Panc1 (cell line): ENCODE data around the gene ELMOD1. TPM values are rescaled to one million over a fixed set of nuclear protein-coding genes. Genes with fewer than 3 reads are reported as not detected.

Experiments
- ATAC-seq: fragments of 200-7000 bp; cut with Tn5 transposase; 2 replicates; pipeline ENCODE4 v1.9.1; 2020; ENCODE audit warnings: mild to moderate bottlenecking, moderate library complexity
- BruUV-seq: library from RNA; stranded (reverse); fragments of 400-500 nt; replicated peaks from 2 replicates; lab custom pipeline; 2021; lab: Mats Ljungman, UMichigan
- CTCF ChIA-PET: fragments of 300-600 bp; sonication (Branson Sonifier 250); formaldehyde crosslinking; loops from one replicate; lab custom pipeline; 2022; ENCODE audit warnings: antibody characterized with exemption; lab: Charles Lee
- POLR2A ChIA-PET: fragments of 300-600 bp; sonication (Branson Sonifier 250); formaldehyde crosslinking; loops from one replicate; lab custom pipeline; 2022; ENCODE audit warnings: antibody characterized with exemption; lab: Charles Lee
- DNase-seq: peaks from one replicate; pipeline ENCODE4 v3.0.0-alpha.2; 2010; ENCODE audit warnings: low read depth, low spot score
- H3K27ac ChIP-seq: 2 replicates; pipeline ENCODE4 v1.5.1; 2011; ENCODE audit warnings: mild to moderate bottlenecking, low read length, inconsistent platforms
- H3K27me3 ChIP-seq: fragments of 200-500 bp; sonication (Bioruptor generic); 2 replicates; pipeline ENCODE4 v1.6.0; 2014; ENCODE audit warnings: low read length, inconsistent platforms; ENCODE audit not compliant: control insufficient read depth, insufficient read depth
- H3K36me3 ChIP-seq: fragments of 200-500 bp; sonication (Bioruptor generic); 2 replicates; pipeline ENCODE4 v1.5.1; 2014; ENCODE audit warnings: inconsistent platforms, mild to moderate bottlenecking, low read length, moderate library complexity; ENCODE audit not compliant: control insufficient read depth, insufficient read depth
- H3K4me1 ChIP-seq: 2 replicates; pipeline ENCODE4 v1.5.1; 2011; ENCODE audit warnings: inconsistent platforms, mild to moderate bottlenecking, low read length, moderate library complexity; ENCODE audit not compliant: control insufficient read depth, insufficient read depth
- H3K4me3 ChIP-seq, 2 experiments: 2 replicates each; pipeline ENCODE4 v1.5.1; 2011 to 2012; ENCODE audit warnings: low read depth in 2 of 2, low read length in 2 of 2, mild to moderate bottlenecking in 2 of 2, inconsistent platforms in 1 of 2, moderate library complexity in 1 of 2
- H3K9me3 ChIP-seq: fragments of 200-500 bp; sonication (Bioruptor generic); 2 replicates; pipeline ENCODE4 v1.5.1; 2014; ENCODE audit warnings: low read depth, mild to moderate bottlenecking, inconsistent platforms, low read length, moderate library complexity; ENCODE audit not compliant: control insufficient read depth, insufficient read depth
- POLR2AphosphoS5 ChIP-seq: IDR thresholded peaks from 2 replicates; pipeline ENCODE4 v1.6.1; 2012; ENCODE audit warnings: mild to moderate bottlenecking, low read depth, low read length, moderate library complexity
- REST ChIP-seq, 2 experiments: IDR thresholded peaks; 2 replicates each; pipeline ENCODE4 v1.6.1; 2011 to 2012; ENCODE audit warnings: low read depth in 2 of 2, control low read depth in 1 of 2, low read length in 1 of 2, mild to moderate bottlenecking in 1 of 2, moderate library complexity in 1 of 2; ENCODE audit not compliant: insufficient read depth in 1 of 2
- SIN3A ChIP-seq: IDR thresholded peaks from 2 replicates; pipeline ENCODE4 v1.6.1; 2012; ENCODE audit warnings: low read depth, mild to moderate bottlenecking, low read length, moderate library complexity, borderline replicate concordance; ENCODE audit not compliant: insufficient read depth
- TCF7L2 ChIP-seq: IDR thresholded peaks from 2 replicates; pipeline ENCODE4 v1.6.1; 2011; ENCODE audit warnings: mild to moderate bottlenecking, low read depth, low read length, inconsistent platforms
- in situ Hi-C: cut with HindIII; loops from 2 replicates; pipeline ENCODE4 v1.10.0; 2016; ENCODE audit warnings: low sequenced_read_pairs, low pct_unique_long_range_greater_than_20kb
- intact Hi-C: fragments of 100-400 bp; cut with micrococcal nuclease; formaldehyde crosslinking; loops from one replicate; pipeline ENCODE4 v1.10.0; 2022; ENCODE audit not compliant: unreplicated experiment
- total RNA-seq: library from RNA; stranded (reverse); gene quantifications from one replicate; pipeline ENCODE4 v1.2.1, GENCODE V29; 2021; ENCODE audit not compliant: unreplicated experiment
- TF ChIP-seq, protein P1 (sequence below): fragments of 450-650 bp; IDR thresholded peaks from 2 replicates; pipeline ENCODE4 v1.5.1; 2017; ENCODE audit warnings: mild to moderate bottlenecking

The ELMOD1 gene
- total RNA-seq, 1 experiment from 2014 or later: 2.1 TPM

DNA sequence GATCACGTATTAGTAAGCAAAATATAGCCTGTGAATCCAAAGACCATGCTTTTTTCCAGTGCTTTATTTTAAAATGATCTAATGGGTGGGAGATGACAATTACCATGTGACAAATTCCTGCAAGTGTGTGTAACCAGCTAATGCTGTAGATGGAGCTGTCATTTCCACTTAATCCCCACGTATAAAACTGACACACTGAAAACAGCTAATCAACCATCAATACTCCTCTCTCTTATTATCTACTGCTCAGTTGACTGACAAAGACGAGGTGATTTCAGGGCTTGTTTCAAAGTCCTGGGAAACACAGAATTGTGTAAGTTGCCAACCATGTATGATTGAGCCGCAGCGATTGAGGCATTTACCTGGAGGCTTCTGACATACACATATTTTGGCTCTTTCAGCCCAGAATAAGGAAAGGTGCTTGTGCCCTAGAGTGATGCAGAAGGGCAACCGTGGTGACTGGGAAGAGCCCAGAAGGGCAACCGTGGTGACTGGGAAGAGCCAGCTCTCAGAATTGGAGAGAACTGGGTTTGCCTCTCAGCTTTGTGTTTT, 111.2 kb downstream of the ELMOD1 start:
- no TSS peak for BruUV-seq
- H3K27ac ChIP-seq: no peak overlapping the region
- no peak for ATAC-seq
- no peak for TF ChIP-seq REST (IDR thresholded peaks at IDR 0.05; ENCODE audit: insufficient read depth in 1 of 2, low read depth in 2 of 2, low read length in 1 of 2)
- TF ChIP-seq POLR2AphosphoS5: no peak
- TF ChIP-seq, protein P1, sequence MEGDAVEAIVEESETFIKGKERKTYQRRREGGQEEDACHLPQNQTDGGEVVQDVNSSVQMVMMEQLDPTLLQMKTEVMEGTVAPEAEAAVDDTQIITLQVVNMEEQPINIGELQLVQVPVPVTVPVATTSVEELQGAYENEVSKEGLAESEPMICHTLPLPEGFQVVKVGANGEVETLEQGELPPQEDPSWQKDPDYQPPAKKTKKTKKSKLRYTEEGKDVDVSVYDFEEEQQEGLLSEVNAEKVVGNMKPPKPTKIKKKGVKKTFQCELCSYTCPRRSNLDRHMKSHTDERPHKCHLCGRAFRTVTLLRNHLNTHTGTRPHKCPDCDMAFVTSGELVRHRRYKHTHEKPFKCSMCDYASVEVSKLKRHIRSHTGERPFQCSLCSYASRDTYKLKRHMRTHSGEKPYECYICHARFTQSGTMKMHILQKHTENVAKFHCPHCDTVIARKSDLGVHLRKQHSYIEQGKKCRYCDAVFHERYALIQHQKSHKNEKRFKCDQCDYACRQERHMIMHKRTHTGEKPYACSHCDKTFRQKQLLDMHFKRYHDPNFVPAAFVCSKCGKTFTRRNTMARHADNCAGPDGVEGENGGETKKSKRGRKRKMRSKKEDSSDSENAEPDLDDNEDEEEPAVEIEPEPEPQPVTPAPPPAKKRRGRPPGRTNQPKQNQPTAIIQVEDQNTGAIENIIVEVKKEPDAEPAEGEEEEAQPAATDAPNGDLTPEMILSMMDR: no peak
- no peak for TF ChIP-seq SIN3A
- TF ChIP-seq TCF7L2: no peak
- H3K4me1 ChIP-seq: no peaks in the 10 kb centered on the region; the same call in 1 of the 2 replicates
- no peaks in the 10 kb centered on the region for H3K9me3 ChIP-seq
- H3K36me3 ChIP-seq: no peaks in the 10 kb centered on the region
- intact Hi-C loops: no loop called here
- CTCF ChIA-PET: no interaction called here
- in situ Hi-C loops: no loop called here
- POLR2A ChIA-PET: no interaction called here
- H3K27me3 ChIP-seq: no peaks in the 10 kb centered on the region
- DNase-seq: no peak
- H3K4me3 ChIP-seq: no peak overlapping the region

DNA sequence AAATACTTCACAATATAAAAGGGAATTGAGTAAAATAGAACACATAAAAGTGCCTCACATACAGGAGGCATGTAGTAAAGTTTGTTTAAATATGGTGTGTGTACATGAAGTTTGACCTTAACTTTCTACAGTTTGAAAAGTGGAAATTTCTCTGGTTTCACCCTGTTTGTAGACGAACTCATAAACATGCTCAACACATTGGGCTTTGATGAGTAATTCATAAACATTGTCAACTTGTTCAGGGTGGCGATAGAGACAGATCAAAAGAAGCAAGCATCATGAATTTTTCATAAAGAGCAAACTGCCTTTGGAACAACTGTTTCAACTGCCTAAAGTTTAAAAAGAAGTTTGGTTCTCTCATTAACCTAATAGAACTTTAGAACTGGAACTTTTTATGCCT, 111.8 kb downstream of the ELMOD1 start:
- in situ Hi-C loops (no loop called here), intact Hi-C loops (no loop called here)
- no peak for TF ChIP-seq POLR2AphosphoS5
- H3K27me3 ChIP-seq: no peaks in the 10 kb centered on the region
- CTCF ChIA-PET: no interaction called here
- no TSS peak for BruUV-seq
- no peaks in the 10 kb centered on the region for H3K36me3 ChIP-seq
- H3K9me3 ChIP-seq: no peaks in the 10 kb centered on the region
- ATAC-seq (no peak), DNase-seq (no peak)
- no peak overlapping the region for H3K27ac ChIP-seq
- no peak overlapping the region for H3K4me3 ChIP-seq
- POLR2A ChIA-PET: no interaction called here
- no peaks in the 10 kb centered on the region; the same call in 1 of the 2 replicates for H3K4me1 ChIP-seq

DNA sequence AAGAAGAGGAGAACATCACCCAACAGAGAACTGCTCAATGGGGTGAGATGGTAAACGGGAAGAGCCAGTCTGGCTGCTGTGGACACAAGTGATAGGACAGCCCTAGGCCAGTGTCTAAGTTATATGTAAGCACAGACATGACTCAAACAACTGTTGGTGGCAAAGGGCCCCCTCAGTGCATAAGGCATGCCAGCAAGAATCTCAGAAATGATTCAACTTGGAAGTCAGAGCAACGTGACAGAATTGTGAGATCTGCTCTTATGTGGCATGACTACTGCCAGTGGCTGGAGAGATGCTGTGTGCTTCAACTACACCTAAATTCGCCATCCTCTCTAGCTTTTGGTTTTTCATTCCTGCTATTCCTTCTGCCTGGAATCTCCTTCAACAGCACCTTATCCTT, 113.5 kb downstream of the ELMOD1 start:
- Histone ChIP-seq H3K27me3 (no peaks in the 10 kb centered on the region), H3K9me3 (no peaks in the 10 kb centered on the region), H3K36me3 (no peaks in the 10 kb centered on the region), H3K4me1 (no peaks in the 10 kb centered on the region; the same call in 1 of the 2 replicates), H3K4me3 (no peak overlapping the region), H3K27ac (no peak overlapping the region)
- DNase-seq: no peak
- ATAC-seq: peak; percentile 12; the same call in 1 of the 2 replicates
- no peak for TF ChIP-seq POLR2AphosphoS5
- no peak for TF ChIP-seq REST (IDR thresholded peaks at IDR 0.05; ENCODE audit: insufficient read depth in 1 of 2, low read depth in 2 of 2, low read length in 1 of 2)
- TF ChIP-seq SIN3A: no peak
- TF ChIP-seq, protein P1: no peak
- no peak for TF ChIP-seq TCF7L2
- ChIA-PET POLR2A (no interaction called here), CTCF (no interaction called here)
- intact Hi-C loops (no loop called here), in situ Hi-C loops (no loop called here)
- no TSS peak for BruUV-seq
